Kidney epithelial cell (primary cell): Measurements from ENCODE around the gene IL1B. TPM values are rescaled to one million over a fixed set of nuclear protein-coding genes. Genes with fewer than 3 reads are reported as not detected.

Experiments used
- DNase-seq: peaks from one replicate; pipeline ENCODE4 v3.0.0-alpha.2; 2010; ENCODE audit warnings: low read depth
- H3K27me3 ChIP-seq: 2 replicates; pipeline ENCODE4 v1.6.0; 2011; ENCODE audit warnings: low read length; ENCODE audit not compliant: control insufficient read depth, insufficient read depth
- H3K36me3 ChIP-seq: 2 replicates; pipeline ENCODE4 v1.5.1; 2011; ENCODE audit warnings: low read length; ENCODE audit not compliant: control insufficient read depth, insufficient read depth
- H3K4me3 ChIP-seq: 2 replicates; pipeline ENCODE4 v1.5.1; 2011; ENCODE audit warnings: low read depth, mild to moderate bottlenecking, control low read depth, low read length
- total RNA-seq: library from RNA; depleted of rRNA; stranded (reverse); fragments of >200 nt; gene quantifications from 2 replicates; pipeline ENCODE4 v1.2.3, GENCODE V29; 2015
- TF ChIP-seq, protein P1 (sequence below): IDR thresholded peaks from 2 replicates; pipeline ENCODE4 v1.5.1; 2011; ENCODE audit warnings: mild to moderate bottlenecking, moderate library complexity, low read length, control low read depth, inconsistent platforms; ENCODE audit not compliant: insufficient read depth, poor library complexity, severe bottlenecking

IL1B gene
- total RNA-seq, 1 donor from 2014 or later, result 0.13 TPM

DNA sequence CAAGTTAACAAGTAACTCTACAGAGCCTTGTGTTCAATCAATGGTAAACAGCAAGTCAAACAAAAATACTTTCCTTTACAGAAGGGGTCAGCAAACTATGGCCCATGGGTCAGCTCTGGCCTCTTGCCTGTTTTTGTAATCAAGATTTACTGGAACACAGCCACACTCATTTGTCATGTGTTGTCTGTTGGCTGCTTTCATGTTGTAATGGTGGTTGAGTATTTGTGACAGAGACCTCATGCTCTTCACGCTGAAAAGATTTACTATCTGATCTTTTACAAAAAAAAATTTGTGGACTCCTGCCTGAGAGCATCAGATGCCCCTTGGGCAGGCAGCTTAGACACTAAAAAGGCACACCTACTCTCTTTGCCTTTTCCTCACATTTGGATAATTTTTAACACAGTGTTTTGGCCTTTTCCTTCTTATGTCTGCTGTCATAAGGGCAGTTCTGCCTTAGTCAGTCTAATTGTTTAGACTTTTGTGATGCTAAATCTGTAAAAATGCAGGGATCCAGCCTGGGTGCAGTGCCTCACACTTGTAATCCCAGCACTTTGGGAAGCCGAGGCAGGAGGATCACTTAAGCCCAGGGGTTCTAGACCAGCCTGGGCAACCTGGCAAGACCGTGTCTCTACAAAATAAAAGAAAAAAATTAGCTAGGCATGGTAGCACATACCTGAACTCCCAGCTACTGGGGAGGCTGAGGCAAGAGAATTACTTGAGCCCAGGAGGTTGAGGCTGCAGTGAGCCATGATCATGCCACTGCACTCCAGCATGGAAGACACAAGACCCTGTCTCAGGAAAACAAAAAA lies 18.3 kb downstream of the IL1B start:
- no peaks in the 10 kb centered on the region for H3K36me3 ChIP-seq
- H3K27me3 ChIP-seq, result no peaks in the 10 kb centered on the region
- TF ChIP-seq, protein P1, sequence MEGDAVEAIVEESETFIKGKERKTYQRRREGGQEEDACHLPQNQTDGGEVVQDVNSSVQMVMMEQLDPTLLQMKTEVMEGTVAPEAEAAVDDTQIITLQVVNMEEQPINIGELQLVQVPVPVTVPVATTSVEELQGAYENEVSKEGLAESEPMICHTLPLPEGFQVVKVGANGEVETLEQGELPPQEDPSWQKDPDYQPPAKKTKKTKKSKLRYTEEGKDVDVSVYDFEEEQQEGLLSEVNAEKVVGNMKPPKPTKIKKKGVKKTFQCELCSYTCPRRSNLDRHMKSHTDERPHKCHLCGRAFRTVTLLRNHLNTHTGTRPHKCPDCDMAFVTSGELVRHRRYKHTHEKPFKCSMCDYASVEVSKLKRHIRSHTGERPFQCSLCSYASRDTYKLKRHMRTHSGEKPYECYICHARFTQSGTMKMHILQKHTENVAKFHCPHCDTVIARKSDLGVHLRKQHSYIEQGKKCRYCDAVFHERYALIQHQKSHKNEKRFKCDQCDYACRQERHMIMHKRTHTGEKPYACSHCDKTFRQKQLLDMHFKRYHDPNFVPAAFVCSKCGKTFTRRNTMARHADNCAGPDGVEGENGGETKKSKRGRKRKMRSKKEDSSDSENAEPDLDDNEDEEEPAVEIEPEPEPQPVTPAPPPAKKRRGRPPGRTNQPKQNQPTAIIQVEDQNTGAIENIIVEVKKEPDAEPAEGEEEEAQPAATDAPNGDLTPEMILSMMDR, result no peak
- DNase-seq, result no peak
- no peak overlapping the region for H3K4me3 ChIP-seq

DNA sequence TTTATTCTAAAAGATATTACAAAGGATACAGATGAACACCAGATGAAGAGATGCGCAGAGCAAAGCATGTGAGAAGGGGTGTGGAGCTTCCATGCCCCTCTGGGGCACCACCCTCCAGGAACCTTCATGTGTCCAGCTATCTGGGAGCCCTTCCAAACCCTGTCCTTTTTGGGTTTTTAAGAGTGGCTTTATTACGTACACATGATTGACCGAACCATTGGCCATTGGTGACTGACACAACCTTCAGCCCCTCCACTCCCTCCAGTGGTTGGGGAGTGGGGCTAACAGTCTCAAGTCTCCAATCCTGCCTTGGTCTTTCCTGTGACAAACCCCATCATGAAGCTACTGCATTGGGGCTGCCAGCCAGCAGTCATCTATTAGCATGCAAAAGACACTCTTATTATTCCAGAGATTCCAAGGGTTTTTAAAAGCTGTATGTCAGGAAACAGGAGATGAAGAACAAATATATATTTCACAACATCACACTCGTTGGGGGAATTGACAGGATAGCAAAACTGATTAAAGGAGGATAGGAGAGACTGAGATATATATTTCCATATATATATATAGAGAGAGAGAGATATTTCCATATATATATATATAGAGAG lies 19.4 kb downstream of the IL1B start:
- H3K36me3 ChIP-seq, result no peaks in the 10 kb centered on the region
- no peaks in the 10 kb centered on the region for H3K27me3 ChIP-seq
- H3K4me3 ChIP-seq, result no peak overlapping the region
- TF ChIP-seq, protein P1, result no peak
- no peak for DNase-seq

DNA sequence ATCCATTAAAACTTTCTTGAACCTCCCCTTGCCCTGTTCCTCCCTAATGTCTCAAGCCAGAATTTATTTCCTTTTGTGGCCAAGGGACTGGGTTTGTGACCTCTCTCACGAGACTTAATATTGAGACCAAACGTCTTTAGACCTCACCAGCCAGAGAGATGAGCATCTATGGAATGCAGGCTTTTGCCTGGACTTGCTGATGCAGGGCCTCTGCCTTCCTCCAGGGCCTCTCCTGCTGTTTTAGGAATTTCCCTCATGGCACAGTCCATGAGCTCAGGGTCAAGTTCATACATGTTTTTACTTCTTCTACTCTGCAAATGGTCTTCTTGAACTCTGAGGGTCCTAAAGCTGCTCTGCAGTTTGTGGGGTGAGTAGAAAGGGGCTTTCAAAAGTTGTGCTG lies 22.3 kb downstream of the IL1B start:
- TF ChIP-seq, protein P1, result no peak

DNA sequence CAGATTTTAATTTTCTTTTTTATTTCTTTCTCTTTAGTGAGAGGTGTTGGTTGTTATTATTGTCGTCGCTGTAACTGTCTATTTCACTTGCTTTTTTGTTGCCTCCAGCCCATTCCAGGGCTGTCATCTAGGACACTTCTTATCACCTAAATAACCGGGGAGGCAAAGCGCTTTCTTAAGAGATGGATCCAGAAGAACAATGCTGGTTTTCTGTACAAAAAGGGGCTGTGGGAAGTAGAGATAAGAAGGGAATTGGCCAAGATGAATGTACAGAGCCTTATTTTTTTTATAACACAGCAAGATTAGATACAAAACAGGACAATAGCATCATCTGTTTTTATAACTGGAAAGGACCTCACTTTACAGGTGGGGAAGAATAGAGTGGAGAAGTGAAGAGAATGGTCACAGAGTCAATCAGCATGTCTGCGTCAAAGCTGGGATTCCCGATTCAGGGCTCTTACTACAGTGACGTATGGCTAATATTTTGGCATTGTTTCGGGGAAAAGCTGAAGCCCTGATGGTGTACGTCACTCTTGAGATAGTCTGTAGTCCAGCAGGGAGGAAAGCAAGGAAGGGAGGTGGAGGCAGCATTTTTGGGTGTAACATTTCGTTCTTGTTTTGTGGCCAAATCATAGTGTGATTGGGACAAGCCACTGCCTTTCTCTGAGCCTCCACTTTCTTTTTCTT lies 23.2 kb downstream of the IL1B start:
- no peaks in the 10 kb centered on the region for H3K36me3 ChIP-seq
- no peaks in the 10 kb centered on the region for H3K27me3 ChIP-seq
- TF ChIP-seq, protein P1, result no peak
- no peak overlapping the region for H3K4me3 ChIP-seq
- DNase-seq, result no peak

More for the DNA sequence above, 22.3 kb downstream of the IL1B start:
- Histone ChIP-seq H3K36me3 (no peaks in the 10 kb centered on the region), H3K27me3 (no peaks in the 10 kb centered on the region), H3K4me3 (no peak overlapping the region)
- no peak for DNase-seq

DNA sequence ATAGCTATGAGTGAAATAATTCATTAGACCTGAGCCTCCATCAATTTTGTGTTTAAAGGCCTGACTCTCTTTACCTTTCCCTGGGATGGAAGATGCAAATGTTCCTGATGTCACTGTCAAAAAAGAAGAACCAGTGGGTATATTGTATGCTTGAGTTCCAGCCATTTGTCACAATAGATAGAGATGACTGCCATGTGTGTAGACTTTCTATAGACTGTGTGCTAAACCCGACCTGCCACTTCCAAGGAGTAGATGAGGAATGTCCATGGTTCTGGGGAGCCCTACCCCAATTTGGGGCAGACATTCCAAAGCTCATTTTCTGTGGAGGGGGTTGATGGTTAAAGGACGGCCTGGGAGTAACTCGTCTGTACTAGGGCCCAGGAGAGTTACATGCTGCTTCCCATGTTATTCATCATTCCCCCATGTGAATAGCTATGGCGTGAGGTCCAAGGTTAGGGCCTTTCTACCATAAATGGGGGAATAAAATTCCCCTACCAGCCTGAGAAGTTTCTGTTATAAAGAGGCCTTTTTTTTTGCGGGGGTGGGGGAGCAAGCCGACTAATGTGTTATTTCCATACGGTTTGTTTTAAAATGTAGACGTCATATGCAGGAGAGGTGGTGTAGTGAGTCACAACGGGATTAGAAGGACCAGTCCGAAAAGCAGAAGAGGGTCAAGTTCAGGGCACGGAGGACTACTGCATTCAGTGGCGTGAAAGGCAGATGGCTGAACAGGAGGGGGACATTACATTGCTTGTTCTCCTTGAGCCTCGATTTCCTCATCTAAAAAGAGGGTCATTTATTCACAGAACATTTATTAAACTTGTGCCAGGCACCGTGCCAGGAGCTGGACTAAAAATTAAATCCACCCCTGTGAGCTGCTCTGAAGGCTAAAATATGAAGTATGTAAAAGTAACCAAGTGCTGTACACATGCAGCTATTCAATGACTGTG lies 24.0 kb downstream of the IL1B start:
- TF ChIP-seq, protein P1, result no peak
- no peaks in the 10 kb centered on the region for H3K27me3 ChIP-seq
- DNase-seq, result no peak
- H3K36me3 ChIP-seq, result no peaks in the 10 kb centered on the region
- H3K4me3 ChIP-seq, result no peak overlapping the region
